ENCODE data around the gene SUPT16H. TPM values are rescaled to one million over a fixed set of nuclear protein-coding genes. Genes with fewer than 3 reads are reported as not detected.
A peak's percentile ranks its signal among the peaks of the same experiment; 100 is the strongest.

The SUPT16H gene
- total and polyA plus RNA-seq, 2 of the 8 experiments (the other 6 are each of a cell fraction or from before 2014, with no cell fraction given) = 138 to 201 TPM

DNA sequence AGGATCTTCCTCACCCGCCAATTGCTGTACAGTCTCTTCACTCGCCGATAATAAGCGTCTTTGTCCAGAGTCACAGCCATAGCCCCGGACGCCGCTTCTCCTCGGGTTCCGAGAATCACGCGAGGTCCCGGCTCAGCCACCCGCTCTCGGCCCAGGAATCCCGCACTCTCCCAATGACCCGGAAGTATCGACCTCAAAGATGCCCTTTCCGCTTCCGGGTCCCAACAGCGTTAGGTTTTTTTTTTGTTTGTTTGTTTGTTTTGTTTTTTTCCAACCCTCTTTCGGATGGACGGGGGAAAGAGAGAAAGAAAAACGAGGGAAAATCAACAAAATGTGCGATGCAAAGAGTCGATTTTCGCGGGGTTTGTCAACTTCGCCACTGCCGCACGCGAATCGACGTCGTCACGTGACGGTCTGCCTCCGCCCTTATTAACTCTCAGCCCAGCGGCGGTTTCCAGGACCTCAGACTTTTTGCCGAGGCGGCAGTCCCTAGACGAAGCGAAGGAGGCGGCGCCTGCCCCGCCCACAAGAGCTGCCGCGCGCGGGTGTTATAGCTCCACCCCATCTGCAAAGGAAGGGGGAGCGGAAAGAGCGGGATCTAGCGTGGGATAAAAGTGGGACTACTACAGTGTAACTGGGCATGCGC, at the start of gene SUPT16H (continued):
- TF ChIP-seq, protein P1, sequence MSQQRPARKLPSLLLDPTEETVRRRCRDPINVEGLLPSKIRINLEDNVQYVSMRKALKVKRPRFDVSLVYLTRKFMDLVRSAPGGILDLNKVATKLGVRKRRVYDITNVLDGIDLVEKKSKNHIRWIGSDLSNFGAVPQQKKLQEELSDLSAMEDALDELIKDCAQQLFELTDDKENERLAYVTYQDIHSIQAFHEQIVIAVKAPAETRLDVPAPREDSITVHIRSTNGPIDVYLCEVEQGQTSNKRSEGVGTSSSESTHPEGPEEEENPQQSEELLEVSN (IDR thresholded peaks at IDR 0.05) = peak; percentile 72
- peak; percentile 78 for TF ChIP-seq BRCA1 (IDR thresholded peaks at IDR 0.05; ENCODE audit: low read depth, low read length)
- TF ChIP-seq POLR2AphosphoS5 (IDR thresholded peaks at IDR 0.05; ENCODE audit: low read depth, low read length) = peak; percentile 86
- TF ChIP-seq JUN (IDR thresholded peaks at IDR 0.05; ENCODE audit: low read depth, low read length) = no peak
- no peak for TF ChIP-seq CBX5 (IDR thresholded peaks at IDR 0.05; ENCODE audit: low read depth, low read length)
- TF ChIP-seq SIN3A (conservative IDR thresholded peaks at IDR 0.05 in 1 of 2, IDR thresholded peaks at IDR 0.05 in 1 of 2; ENCODE audit: low read depth in 1 of 2, low read length in 2 of 2) = peak; percentile 15 to 34; a peak in 1 of 4 replicates
- peak; percentile 89 for TF ChIP-seq ASH2L (IDR thresholded peaks at IDR 0.05; ENCODE audit: low read length)
- no peak for TF ChIP-seq HDAC2 (IDR thresholded peaks at IDR 0.05; ENCODE audit: borderline replicate concordance in 1 of 2, low read depth in 2 of 2, low read length in 2 of 2)
- peak; percentile 50 for TF ChIP-seq KDM4A (IDR thresholded peaks at IDR 0.05; ENCODE audit: low read depth, low read length, severe bottlenecking)
